HUES6 (cell line): ENCODE measurements around the gene FSIP1.

Source experiments
- H3K27ac ChIP-seq: 2 replicates; pipeline ENCODE4 v1.7.0; 2013; ENCODE audit warnings: low read depth, mild to moderate bottlenecking, low read length, inconsistent platforms
- H3K27me3 ChIP-seq: 2 replicates; pipeline ENCODE4 v1.6.1; 2013; ENCODE audit warnings: low read length; ENCODE audit not compliant: control insufficient read depth, insufficient read depth
- H3K36me3 ChIP-seq: 2 replicates; pipeline ENCODE4 v1.6.1; 2013; ENCODE audit warnings: low read length; ENCODE audit not compliant: control insufficient read depth, insufficient read depth
- H3K4me1 ChIP-seq: 2 replicates; pipeline ENCODE4 v1.6.1; 2013; ENCODE audit warnings: low read length; ENCODE audit not compliant: control insufficient read depth, insufficient read depth
- H3K4me3 ChIP-seq: 2 replicates; pipeline ENCODE4 v1.5.1; 2013; ENCODE audit warnings: low read depth, low read length
- H3K9ac ChIP-seq: one replicate; pipeline ENCODE4 v1.6.1; 2013; ENCODE audit warnings: mild to moderate bottlenecking, low read length
- H3K9me3 ChIP-seq: 2 replicates; pipeline ENCODE4 v1.6.1; 2013; ENCODE audit warnings: low read depth, low read length; ENCODE audit not compliant: control insufficient read depth, insufficient read depth

The FSIP1 gene

GRCh38 chr15:39719109-39719508 lies 63.5 kb downstream of the FSIP1 start:
- Histone ChIP-seq H3K4me3 (no peak overlapping the region), H3K36me3 (no peaks in the 10 kb centered on the region), H3K9ac (no peak overlapping the region), H3K27me3 (no peaks in the 10 kb centered on the region), H3K27ac (no peak overlapping the region), H3K9me3 (no peaks in the 10 kb centered on the region), H3K4me1 (no peaks in the 10 kb centered on the region)

- H3K4me3 ChIP-seq: no peak overlapping the region
- no peaks in the 10 kb centered on the region for H3K9me3 ChIP-seq
- no peaks in the 10 kb centered on the region for H3K36me3 ChIP-seq
- no peak overlapping the region for H3K9ac ChIP-seq
- no peaks in the 10 kb centered on the region for H3K4me1 ChIP-seq
- no peaks in the 10 kb centered on the region for H3K27me3 ChIP-seq
- no peak overlapping the region for H3K27ac ChIP-seq
Measured at GRCh38 chr15:39717134-39717533, 65.5 kb downstream of the FSIP1 start.

- no peaks in the 10 kb centered on the region for H3K27me3 ChIP-seq
- no peak overlapping the region for H3K4me3 ChIP-seq
- H3K36me3 ChIP-seq: no peaks in the 10 kb centered on the region
- no peak overlapping the region for H3K9ac ChIP-seq
- H3K4me1 ChIP-seq: no peaks in the 10 kb centered on the region
- H3K27ac ChIP-seq: no peak overlapping the region
- no peaks in the 10 kb centered on the region; the same call in 1 of the 2 replicates for H3K9me3 ChIP-seq
Measured at GRCh38 chr15:39714251-39714650, 68.4 kb downstream of the FSIP1 start.

GRCh38 chr15:39713846-39714245 lies 68.8 kb downstream of the FSIP1 start:
- H3K4me1 ChIP-seq: no peaks in the 10 kb centered on the region
- no peaks in the 10 kb centered on the region; the same call in 1 of the 2 replicates for H3K9me3 ChIP-seq
- no peak overlapping the region for H3K9ac ChIP-seq
- no peaks in the 10 kb centered on the region for H3K36me3 ChIP-seq
- H3K4me3 ChIP-seq: no peak overlapping the region
- no peaks in the 10 kb centered on the region for H3K27me3 ChIP-seq
- H3K27ac ChIP-seq: no peak overlapping the region

- H3K4me3 ChIP-seq: no peak overlapping the region
- no peaks in the 10 kb centered on the region for H3K27me3 ChIP-seq
- H3K9ac ChIP-seq: no peak overlapping the region
- no peaks in the 10 kb centered on the region for H3K4me1 ChIP-seq
- H3K9me3 ChIP-seq: no peaks in the 10 kb centered on the region; the same call in 1 of the 2 replicates
- no peaks in the 10 kb centered on the region for H3K36me3 ChIP-seq
- H3K27ac ChIP-seq: no peak overlapping the region
Measured at GRCh38 chr15:39710681-39711080, 72.0 kb downstream of the FSIP1 start.

- no peak overlapping the region for H3K9ac ChIP-seq
- H3K27me3 ChIP-seq: no peaks in the 10 kb centered on the region
- no peaks in the 10 kb centered on the region; the same call in 1 of the 2 replicates for H3K9me3 ChIP-seq
- H3K4me1 ChIP-seq: no peaks in the 10 kb centered on the region
- H3K27ac ChIP-seq: no peak overlapping the region
- H3K36me3 ChIP-seq: no peaks in the 10 kb centered on the region
- no peak overlapping the region for H3K4me3 ChIP-seq
Measured at GRCh38 chr15:39709941-39710340, 72.7 kb downstream of the FSIP1 start.

- Histone ChIP-seq H3K9me3 (no peaks in the 10 kb centered on the region; the same call in 1 of the 2 replicates), H3K27ac (no peak overlapping the region), H3K9ac (no peak overlapping the region), H3K36me3 (no peaks in the 10 kb centered on the region), H3K4me3 (no peak overlapping the region), H3K27me3 (no peaks in the 10 kb centered on the region), H3K4me1 (peaks cover 6% of the 10 kb centered on the region; the same call in 1 of the 2 replicates)
Measured at GRCh38 chr15:39706206-39706605, 76.4 kb downstream of the FSIP1 start.

GRCh38 chr15:39704689-39705088 lies 78.0 kb downstream of the FSIP1 start:
- no peak overlapping the region for H3K27ac ChIP-seq
- no peaks in the 10 kb centered on the region; the same call in 1 of the 2 replicates for H3K9me3 ChIP-seq
- H3K36me3 ChIP-seq: no peaks in the 10 kb centered on the region
- peaks cover 6% of the 10 kb centered on the region; the same call in 1 of the 2 replicates for H3K4me1 ChIP-seq
- no peaks in the 10 kb centered on the region for H3K27me3 ChIP-seq
- no peak overlapping the region for H3K4me3 ChIP-seq
- H3K9ac ChIP-seq: no peak overlapping the region

GRCh38 chr15:39704235-39704634 lies 78.4 kb downstream of the FSIP1 start:
- Histone ChIP-seq H3K27me3 (no peaks in the 10 kb centered on the region), H3K4me1 (peaks cover 6% of the 10 kb centered on the region; the same call in 1 of the 2 replicates), H3K27ac (no peak overlapping the region), H3K9me3 (no peaks in the 10 kb centered on the region), H3K36me3 (no peaks in the 10 kb centered on the region), H3K4me3 (no peak overlapping the region), H3K9ac (no peak overlapping the region)

GRCh38 chr15:39701988-39702387 lies 80.7 kb downstream of the FSIP1 start:
- Histone ChIP-seq H3K4me1 (peaks cover 6% of the 10 kb centered on the region; the same call in 1 of the 2 replicates), H3K9me3 (no peaks in the 10 kb centered on the region), H3K9ac (no peak overlapping the region), H3K27ac (no peak overlapping the region), H3K36me3 (no peaks in the 10 kb centered on the region), H3K4me3 (no peak overlapping the region), H3K27me3 (no peaks in the 10 kb centered on the region)

- no peaks in the 10 kb centered on the region for H3K9me3 ChIP-seq
- no peaks in the 10 kb centered on the region for H3K27me3 ChIP-seq
- H3K9ac ChIP-seq: no peak overlapping the region
- no peak overlapping the region for H3K4me3 ChIP-seq
- H3K4me1 ChIP-seq: peaks cover 6% of the 10 kb centered on the region; the same call in 1 of the 2 replicates
- no peaks in the 10 kb centered on the region for H3K36me3 ChIP-seq
- no peak overlapping the region for H3K27ac ChIP-seq
Measured at GRCh38 chr15:39700375-39700700, 82.3 kb downstream of the FSIP1 start.
